Measurements from ENCODE around the gene FAM229A.
A peak's percentile ranks its signal among the peaks of the same experiment; 100 is the strongest.
"Not testable (repeated sequence)": the region's sequence is repeated elsewhere in the genome, so short reads cannot be mapped to it uniquely, and the experiment has no call there.

FAM229A gene

DNA sequence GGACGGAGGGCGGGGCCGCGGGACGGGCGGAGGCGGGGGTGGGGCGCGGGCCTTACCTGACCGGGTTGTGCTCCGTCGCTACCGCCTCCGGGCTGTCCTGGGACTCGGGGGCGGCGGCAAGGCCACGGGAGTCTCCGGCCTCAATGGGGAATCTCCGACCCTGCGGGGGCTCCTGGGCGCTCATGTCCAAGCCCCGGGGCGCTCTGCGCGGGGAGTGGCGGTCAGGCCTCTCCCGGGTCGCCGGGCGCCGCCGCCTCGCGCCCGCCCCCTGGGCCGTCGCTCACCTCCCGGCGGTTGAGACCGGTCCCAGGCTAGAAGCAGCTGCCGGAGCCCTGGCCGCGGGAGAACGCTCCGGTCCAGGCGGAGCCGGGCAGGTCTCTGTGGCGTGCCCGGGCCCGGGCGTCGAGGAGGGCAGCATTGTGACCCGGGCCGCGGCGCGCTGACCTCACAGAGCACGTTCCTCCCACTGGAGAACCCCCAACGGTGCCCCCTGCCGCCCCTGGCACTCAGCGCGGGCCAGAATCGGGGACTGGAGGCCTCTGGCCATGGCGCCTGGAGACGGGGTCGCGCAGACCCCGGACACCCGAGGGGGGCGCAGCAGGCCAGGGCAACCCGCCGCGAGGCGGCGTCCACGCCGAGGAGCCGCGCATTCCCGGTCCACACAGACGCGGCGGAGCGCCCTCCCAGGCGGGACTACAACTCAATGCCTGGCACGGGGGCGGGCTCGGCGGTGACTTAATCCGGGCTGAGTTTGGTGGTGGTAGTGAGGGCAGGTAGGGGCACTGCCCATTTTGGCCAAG is 411 bp downstream of the FAM229A start:
- H3K27me3 Mint-ChIP-seq: peaks cover 7% of the 10 kb centered on the region
- DNase-seq: peak; percentile 64
- peaks cover 44% of the 10 kb centered on the region for H3K36me3 Mint-ChIP-seq (ENCODE audit: low read depth)
- peak overlapping the region; percentile 4 for H3K4me3 Mint-ChIP-seq
- peaks cover 14% of the 10 kb centered on the region for H3K4me1 Mint-ChIP-seq (ENCODE audit: low read depth)
- H3K27ac Mint-ChIP-seq: no peak overlapping the region
- no peaks in the 10 kb centered on the region for H3K9me3 Mint-ChIP-seq

DNA sequence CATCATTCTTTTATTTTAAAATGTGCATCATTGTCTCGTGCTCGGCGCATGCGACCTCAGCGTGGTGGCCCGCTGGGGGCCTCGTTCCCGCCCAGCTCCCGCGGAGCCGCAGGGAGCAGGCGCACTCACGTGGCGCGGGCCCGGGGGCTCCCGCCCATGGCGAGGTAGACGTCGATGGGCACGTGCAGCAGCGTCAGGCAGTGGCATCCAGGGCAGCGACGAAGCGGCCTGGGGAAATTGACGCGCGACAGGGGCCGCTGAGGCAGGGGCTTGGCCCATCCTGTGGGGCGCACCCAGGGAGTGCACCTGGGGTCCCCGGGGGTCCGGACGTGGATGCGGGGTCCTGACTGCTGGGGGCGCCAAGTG is 994 bp downstream of the FAM229A start:
- Mint-ChIP-seq H3K27ac (no peak overlapping the region), H3K27me3 (peaks cover 7% of the 10 kb centered on the region), H3K36me3 (ENCODE audit: low read depth) (peaks cover 38% of the 10 kb centered on the region), H3K4me3 (no peak overlapping the region), H3K9me3 (no peaks in the 10 kb centered on the region), H3K4me1 (ENCODE audit: low read depth) (peaks cover 14% of the 10 kb centered on the region)
- no peak for DNase-seq

DNA sequence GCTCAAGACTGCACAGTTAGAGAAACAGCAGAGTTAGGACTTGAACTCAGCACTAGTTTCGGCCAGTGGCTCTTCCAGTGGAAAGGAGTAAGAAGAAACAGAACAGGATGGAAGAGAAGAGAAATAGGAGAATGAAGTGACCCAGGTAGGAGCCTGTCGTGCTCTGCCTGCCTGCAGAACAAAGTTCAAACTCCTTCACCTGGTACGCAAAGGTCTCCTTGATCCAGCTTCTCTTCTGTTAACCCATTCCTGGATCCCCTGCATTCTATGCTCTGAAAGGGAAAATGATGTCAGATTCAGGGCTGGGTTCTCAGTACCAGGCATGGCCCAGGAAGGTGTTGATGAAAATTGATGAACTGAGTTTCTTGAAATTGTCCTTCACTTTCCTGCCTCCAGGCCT is 3.9 kb downstream of the FAM229A start:
- peaks cover 15% of the 10 kb centered on the region for H3K36me3 Mint-ChIP-seq (ENCODE audit: low read depth)

DNA sequence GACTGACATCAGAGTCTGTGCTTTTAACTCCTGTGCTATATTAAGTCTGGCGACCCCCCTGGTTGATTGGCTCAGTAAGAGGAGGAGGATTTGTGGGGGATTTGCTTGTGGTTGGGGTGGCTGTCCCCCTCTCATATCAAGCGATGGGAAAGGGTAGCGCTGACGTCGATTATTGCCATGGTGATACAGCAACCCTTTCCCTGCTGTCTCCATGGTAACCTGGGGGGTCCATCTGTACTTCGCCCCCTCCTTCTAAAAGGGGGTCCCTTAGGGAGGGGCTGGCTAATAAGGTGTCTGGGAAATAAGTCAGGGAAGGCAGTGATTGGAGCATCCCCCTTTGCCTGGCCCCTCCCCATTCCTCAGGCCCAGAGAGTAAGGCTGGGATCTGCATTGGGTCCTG is 4.7 kb downstream of the FAM229A start:
- DNase-seq: no peak
- Mint-ChIP-seq H3K4me3 (no peak overlapping the region), H3K27me3 (peaks cover 7% of the 10 kb centered on the region), H3K9me3 (no peaks in the 10 kb centered on the region), H3K4me1 (ENCODE audit: low read depth) (peaks cover 12% of the 10 kb centered on the region), H3K36me3 (ENCODE audit: low read depth) (peaks cover 8% of the 10 kb centered on the region), H3K27ac (no peak overlapping the region)

More for the DNA sequence above, 3.9 kb downstream of the FAM229A start:
- Mint-ChIP-seq H3K27me3 (peaks cover 7% of the 10 kb centered on the region), H3K4me1 (ENCODE audit: low read depth) (peaks cover 12% of the 10 kb centered on the region), H3K9me3 (no peaks in the 10 kb centered on the region), H3K4me3 (no peak overlapping the region), H3K27ac (no peak overlapping the region)
- no peak for DNase-seq

DNA sequence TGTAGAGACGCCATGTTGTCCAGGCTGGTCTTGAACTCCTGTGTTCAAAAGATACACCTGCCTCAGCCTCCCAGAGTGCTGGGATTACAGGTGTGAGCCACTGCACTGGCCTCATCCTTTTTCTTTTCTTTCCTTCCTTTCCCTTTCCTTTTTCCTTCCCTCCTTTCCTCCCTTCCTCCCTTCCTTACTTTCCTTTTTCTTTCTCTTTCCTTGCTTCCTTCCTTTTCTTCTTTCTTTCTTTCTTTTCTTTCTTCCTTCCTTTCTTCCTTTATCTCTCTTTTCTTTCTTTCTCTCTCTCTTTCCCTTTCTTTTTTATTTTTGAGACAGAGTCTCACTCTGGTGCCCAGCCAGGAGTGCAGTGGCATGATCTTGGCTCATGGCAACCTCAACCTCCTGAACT is 5.8 kb downstream of the FAM229A start:
- Mint-ChIP-seq H3K9me3 (no peaks in the 10 kb centered on the region), H3K4me1 (ENCODE audit: low read depth) (peaks cover 11% of the 10 kb centered on the region), H3K27ac (no peak overlapping the region)

DNA sequence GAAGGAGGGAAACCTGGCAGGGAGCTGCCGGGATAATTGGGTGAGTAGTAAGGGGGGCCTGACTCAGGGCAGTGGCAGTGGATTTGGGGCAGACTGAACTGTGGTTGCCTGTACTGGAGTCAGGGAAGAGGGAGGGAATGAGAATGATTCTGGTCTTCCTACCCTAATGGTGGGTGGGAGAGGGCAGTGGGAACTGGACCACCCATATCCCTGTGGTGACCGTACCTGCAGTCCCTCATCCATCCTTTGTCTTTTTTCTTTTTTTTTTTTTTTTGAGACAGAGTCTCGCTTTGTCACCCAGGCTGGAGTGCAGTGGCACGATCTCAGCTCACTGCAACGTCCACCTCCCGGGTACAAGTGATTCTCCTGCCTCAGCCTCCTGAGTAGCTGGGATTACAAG is 6.5 kb downstream of the FAM229A start:
- H3K36me3 Mint-ChIP-seq (ENCODE audit: low read depth): not testable (repeated sequence)

More for the DNA sequence above, 5.8 kb downstream of the FAM229A start:
- H3K36me3 Mint-ChIP-seq (ENCODE audit: low read depth): peaks cover 3% of the 10 kb centered on the region
- peaks cover 7% of the 10 kb centered on the region for H3K27me3 Mint-ChIP-seq
- no peak for DNase-seq
- H3K4me3 Mint-ChIP-seq: no peak overlapping the region

DNA sequence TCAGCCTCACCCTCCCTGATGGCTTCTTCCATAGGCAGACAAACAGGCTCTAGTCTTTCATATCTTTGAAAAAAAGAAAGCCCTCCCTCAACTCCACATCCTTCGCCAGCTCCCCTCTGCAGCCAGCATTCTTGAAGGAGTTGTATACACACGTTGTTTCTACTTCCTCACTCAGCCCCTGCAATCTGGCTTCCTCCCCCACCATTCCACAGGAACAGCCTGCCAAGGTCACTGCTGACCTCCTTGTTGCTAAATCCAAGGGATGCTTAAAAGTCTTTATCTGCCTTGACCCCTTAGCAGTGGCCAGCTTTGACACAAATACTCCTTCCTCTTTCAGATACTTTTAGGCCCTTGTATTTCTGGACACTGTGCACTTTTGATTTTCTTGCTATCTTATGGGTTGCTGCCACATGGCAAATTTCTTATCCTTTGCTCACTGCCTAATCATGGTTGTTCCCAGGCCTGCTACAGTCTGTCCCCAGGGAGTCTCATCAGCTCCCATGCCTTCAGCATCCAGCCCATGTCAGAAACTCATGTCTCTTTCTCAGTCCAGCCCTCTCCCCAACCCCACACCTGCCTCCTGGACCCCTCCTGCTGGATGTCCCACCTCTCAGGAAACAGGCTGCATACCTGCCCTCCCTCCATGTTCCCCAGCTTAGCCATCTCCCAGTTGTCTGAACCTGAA is 8.3 kb downstream of the FAM229A start:
- H3K27me3 Mint-ChIP-seq: no peaks in the 10 kb centered on the region
- H3K9me3 Mint-ChIP-seq: peaks cover 5% of the 10 kb centered on the region
- no peaks in the 10 kb centered on the region for H3K36me3 Mint-ChIP-seq (ENCODE audit: low read depth)
- H3K27ac Mint-ChIP-seq: no peak overlapping the region
- peaks cover 22% of the 10 kb centered on the region for H3K4me1 Mint-ChIP-seq (ENCODE audit: low read depth)
- DNase-seq: no peak
- H3K4me3 Mint-ChIP-seq: no peak overlapping the region

More for the DNA sequence above, 6.5 kb downstream of the FAM229A start:
- not testable (repeated sequence) for H3K27ac Mint-ChIP-seq, H3K4me3 Mint-ChIP-seq, H3K9me3 Mint-ChIP-seq, H3K27me3 Mint-ChIP-seq, DNase-seq
- peaks cover 13% of the 10 kb centered on the region for H3K4me1 Mint-ChIP-seq (ENCODE audit: low read depth)

DNA sequence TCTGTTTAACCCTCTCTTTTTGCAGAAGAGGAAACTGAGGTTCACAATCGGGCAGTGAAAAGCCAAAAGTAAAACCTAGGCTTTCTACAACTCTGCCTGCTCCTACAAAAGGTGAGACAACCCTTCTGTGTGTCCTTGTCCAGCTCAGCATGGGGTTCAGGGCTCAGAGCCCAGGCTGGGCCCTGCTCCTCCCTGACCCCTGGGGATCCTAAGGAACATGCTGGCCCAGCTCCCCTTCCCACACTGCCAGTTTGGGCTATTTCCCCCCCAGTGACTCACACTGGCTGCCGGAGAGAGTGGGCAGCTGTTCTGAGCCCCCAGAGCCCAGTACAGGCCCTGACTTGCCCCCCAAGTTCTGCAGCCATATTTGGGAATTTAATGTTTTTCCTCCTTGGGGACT is 8.9 kb downstream of the FAM229A start:
- H3K27me3 Mint-ChIP-seq: no peaks in the 10 kb centered on the region
- H3K27ac Mint-ChIP-seq: no peak overlapping the region
- peaks cover 5% of the 10 kb centered on the region for H3K9me3 Mint-ChIP-seq
- no peaks in the 10 kb centered on the region for H3K36me3 Mint-ChIP-seq (ENCODE audit: low read depth)
- DNase-seq: no peak
- H3K4me1 Mint-ChIP-seq (ENCODE audit: low read depth): peaks cover 28% of the 10 kb centered on the region
- no peak overlapping the region for H3K4me3 Mint-ChIP-seq

DNA sequence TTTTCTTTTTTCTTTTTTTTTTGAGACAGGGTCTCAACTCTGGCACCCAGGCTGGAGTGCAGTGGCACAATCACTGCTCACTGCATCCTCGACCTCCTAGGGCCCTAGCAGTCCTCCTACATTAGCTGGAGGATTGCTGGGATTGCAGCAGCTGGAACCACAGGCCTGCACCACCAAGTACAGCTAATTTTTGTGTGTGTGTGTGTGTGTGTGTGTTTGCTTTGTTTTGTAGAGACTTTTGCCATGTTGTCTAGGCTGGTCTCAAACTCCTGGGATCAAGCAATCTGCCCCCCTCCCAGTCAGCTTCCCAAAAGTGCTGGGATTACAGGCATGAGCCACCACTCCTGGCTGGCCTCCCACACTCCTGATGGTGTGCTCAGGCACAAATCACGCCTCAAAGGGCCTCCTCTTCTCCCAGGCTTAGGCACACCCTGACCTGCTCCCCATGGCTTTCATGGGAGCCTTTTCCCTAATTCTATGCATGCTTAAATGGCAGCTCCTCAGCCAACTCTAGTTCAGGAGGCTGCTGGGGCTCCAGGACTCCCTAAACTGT is 9.4 kb downstream of the FAM229A start:
- H3K36me3 Mint-ChIP-seq (ENCODE audit: low read depth): no peaks in the 10 kb centered on the region
- no peak overlapping the region for H3K4me3 Mint-ChIP-seq
- peaks cover 5% of the 10 kb centered on the region for H3K9me3 Mint-ChIP-seq
- no peaks in the 10 kb centered on the region for H3K27me3 Mint-ChIP-seq
- no peak overlapping the region for H3K27ac Mint-ChIP-seq
- DNase-seq: no peak
- peaks cover 30% of the 10 kb centered on the region for H3K4me1 Mint-ChIP-seq (ENCODE audit: low read depth)

DNA sequence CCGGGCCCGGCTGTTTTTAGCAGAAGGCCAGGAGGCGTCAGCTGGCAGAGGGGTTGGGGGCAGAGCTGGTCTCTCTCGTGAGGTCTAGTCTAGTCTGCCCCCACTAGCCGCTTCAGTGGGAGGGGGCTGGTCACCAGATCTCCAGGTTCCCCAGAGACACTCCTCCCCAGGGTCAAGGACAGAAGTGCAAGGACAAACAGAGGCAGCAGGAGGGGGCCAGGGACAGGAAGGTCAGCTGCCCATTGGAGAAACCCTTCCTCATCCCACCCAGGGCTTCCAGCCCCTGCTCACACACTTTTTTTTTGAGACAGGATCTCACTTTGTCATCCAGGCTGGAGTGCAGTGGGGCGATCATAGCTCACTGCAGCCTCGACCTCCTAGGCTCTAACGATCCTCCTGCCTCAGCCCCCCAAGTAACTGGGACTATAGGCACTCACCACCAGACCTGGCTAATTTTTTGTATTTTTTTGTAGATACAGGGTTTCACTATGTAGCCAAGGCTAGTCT is 10.0 kb downstream of the FAM229A start:
- Mint-ChIP-seq H3K36me3 (ENCODE audit: low read depth) (no peaks in the 10 kb centered on the region), H3K9me3 (peaks cover 5% of the 10 kb centered on the region), H3K4me1 (ENCODE audit: low read depth) (peaks cover 30% of the 10 kb centered on the region), H3K27me3 (no peaks in the 10 kb centered on the region), H3K27ac (no peak overlapping the region), H3K4me3 (peak overlapping the region; percentile 82)
- DNase-seq: no peak

DNA sequence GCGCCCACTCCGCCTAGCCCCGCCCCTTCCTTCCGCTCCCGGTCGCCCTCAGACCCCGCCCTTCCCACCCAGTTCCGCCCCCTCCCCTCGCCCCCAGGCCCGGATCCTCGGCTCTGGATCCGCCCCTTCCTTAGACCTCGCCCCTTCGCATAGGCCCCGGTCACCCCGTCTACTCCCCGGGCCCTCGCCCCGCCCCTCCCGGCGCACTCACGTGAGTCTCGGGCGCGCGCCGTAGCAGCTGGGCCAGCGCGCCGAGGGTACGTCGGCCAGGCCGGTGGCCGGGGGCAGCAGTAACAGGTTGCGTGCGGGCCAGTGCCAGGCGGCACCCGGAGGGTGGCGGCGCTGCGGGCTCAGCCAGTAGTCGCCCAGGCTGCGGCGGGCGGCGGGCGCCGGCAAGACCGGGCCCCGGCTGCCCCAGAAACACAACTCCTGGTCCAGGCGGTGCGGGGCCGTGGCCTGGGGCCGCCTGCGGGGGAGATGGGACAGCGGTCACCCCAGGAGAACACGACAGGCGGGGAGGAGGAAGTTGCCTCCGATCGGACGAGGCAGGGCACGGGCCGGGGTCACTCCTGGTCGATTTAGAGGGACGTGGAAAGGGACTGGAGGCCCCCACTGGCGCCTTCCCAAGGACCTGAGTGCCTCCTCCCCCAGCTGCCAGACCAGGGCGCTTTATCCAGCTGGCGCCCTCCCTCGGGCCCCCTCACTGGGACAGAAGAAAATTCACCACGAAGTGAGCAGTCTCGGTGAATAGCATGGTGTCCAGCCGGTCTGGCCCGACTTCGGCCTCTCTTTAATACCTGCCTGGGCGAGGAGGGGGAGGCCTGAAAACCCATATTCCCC is 10.7 kb downstream of the FAM229A start:
- DNase-seq: peak; percentile 91
- Mint-ChIP-seq H3K9me3 (peaks cover 5% of the 10 kb centered on the region), H3K36me3 (ENCODE audit: low read depth) (no peaks in the 10 kb centered on the region), H3K4me1 (ENCODE audit: low read depth) (peaks cover 30% of the 10 kb centered on the region), H3K27ac (peak overlapping the region; percentile 93), H3K4me3 (peak overlapping the region; percentile 82), H3K27me3 (no peaks in the 10 kb centered on the region)

DNA sequence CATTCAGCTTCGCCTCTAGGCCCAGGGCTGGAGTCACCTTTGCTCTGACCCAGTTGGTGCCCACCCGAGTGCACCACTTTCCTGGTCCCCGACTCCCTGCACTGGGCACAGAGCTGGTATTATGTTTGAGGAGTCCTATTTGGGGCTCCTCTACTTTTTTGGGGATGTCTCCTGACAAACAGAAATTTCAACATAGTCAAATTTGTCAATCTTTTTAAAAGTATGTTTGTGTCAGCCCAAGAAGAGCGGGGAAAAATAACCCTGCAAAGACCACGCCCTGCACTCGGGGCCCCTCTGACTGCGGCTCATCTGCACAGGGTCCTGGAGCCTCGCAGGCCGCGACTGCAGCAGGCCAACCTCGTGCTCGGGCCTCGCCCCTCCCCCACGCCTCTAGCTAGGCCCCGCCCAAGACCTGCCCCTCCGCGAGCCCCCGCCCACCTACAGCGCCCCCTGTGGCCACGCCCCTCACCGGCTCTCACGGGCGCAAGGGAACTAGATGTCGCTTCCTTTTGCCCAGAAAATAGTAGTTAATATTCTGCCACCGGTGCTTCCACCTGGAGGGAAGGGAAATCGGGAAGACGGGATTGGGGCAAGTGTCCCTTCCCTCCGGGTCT is 11.4 kb downstream of the FAM229A start:
- Mint-ChIP-seq H3K4me3 (peak overlapping the region; percentile 82), H3K36me3 (ENCODE audit: low read depth) (no peaks in the 10 kb centered on the region), H3K9me3 (peaks cover 5% of the 10 kb centered on the region), H3K27ac (peak overlapping the region; percentile 93), H3K4me1 (ENCODE audit: low read depth) (peaks cover 35% of the 10 kb centered on the region), H3K27me3 (no peaks in the 10 kb centered on the region)
- peak; percentile 90 for DNase-seq

DNA sequence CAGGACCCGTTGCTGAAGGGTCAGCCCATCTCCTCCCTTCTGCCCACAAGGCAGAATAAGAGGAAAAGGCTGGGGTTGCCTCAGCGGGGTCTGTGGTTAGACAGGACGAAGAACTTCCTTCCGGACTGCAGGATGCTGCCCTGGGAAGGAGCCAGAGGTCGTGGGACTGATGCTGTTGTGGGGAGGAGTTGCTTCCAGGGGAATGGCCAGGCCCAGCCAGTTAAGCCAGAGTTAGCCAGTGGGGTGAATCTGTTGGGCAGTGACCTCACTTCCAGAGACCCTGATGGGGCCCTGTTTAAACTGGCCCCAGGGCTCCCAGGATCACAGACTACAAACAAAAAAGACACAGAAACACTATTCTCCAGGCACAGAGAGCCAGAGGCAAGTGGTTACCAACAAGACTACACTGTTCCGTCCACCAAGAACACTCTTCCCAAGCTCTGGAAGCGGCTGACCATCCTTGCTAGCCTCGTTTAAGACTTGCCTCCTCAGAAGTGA is 13.0 kb downstream of the FAM229A start:
- Mint-ChIP-seq H3K36me3 (ENCODE audit: low read depth) (no peaks in the 10 kb centered on the region), H3K27me3 (no peaks in the 10 kb centered on the region), H3K27ac (peak overlapping the region; percentile 39), H3K4me3 (no peak overlapping the region), H3K9me3 (peaks cover 5% of the 10 kb centered on the region), H3K4me1 (ENCODE audit: low read depth) (peaks cover 45% of the 10 kb centered on the region)
- DNase-seq: no peak
